IgD-negative memory B cell (primary cell): ENCODE results near the gene USP17L21. TPM values are rescaled to one million over a fixed set of nuclear protein-coding genes. Genes with fewer than 3 reads are reported as not detected.
"Not testable (repeated sequence)": the region's sequence is repeated elsewhere in the genome, so short reads cannot be mapped to it uniquely, and the experiment has no call there.

Experiments used
- H3K27ac Mint-ChIP-seq, 3 donors: one replicate each; pipeline ENCODE4 v1.8.0; 2020 to 2022; ENCODE audit warnings: mild to moderate bottlenecking in 3 of 3, mixed read lengths in 3 of 3, moderate library complexity in 1 of 3
- H3K27me3 Mint-ChIP-seq: one replicate; pipeline ENCODE4 v1.8.0; 2021; ENCODE audit warnings: mixed read lengths
- H3K36me3 Mint-ChIP-seq: one replicate; pipeline ENCODE4 v1.8.0; 2020; ENCODE audit warnings: mild to moderate bottlenecking, mixed read lengths
- H3K4me1 Mint-ChIP-seq, 3 donors: one replicate each; pipeline ENCODE4 v1.8.0; 2020 to 2022; ENCODE audit warnings: mixed read lengths in 3 of 3, mild to moderate bottlenecking in 1 of 3
- H3K4me3 Mint-ChIP-seq, 4 donors: one replicate each; pipeline ENCODE4 v1.8.0; 2020 to 2022; ENCODE audit warnings: mild to moderate bottlenecking in 4 of 4, mixed read lengths in 4 of 4, moderate library complexity in 3 of 4
- H3K9me3 Mint-ChIP-seq, 3 donors: one replicate each; pipeline ENCODE4 v1.8.0; 2020 to 2021; ENCODE audit warnings: mixed read lengths in 3 of 3, mild to moderate bottlenecking in 1 of 3
- polyA plus RNA-seq: library from polyadenylated mRNA; unstranded; fragments of 300-500 nt; fragmentation: Illumina TruSeq; gene quantifications from one replicate; pipeline ENCODE4 v1.2.3, GENCODE V29; 2021

Gene USP17L21, protein sequence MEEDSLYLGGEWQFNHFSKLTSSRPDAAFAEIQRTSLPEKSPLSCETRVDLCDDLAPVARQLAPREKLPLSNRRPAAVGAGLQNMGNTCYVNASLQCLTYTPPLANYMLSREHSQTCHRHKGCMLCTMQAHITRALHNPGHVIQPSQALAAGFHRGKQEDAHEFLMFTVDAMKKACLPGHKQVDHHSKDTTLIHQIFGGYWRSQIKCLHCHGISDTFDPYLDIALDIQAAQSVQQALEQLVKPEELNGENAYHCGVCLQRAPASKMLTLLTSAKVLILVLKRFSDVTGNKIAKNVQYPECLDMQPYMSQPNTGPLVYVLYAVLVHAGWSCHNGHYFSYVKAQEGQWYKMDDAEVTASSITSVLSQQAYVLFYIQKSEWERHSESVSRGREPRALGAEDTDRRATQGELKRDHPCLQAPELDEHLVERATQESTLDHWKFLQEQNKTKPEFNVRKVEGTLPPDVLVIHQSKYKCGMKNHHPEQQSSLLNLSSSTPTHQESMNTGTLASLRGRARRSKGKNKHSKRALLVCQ
- polyA plus RNA-seq = not detected

- not testable (repeated sequence) for H3K27me3 Mint-ChIP-seq, H3K36me3 Mint-ChIP-seq, H3K4me1 Mint-ChIP-seq, H3K9me3 Mint-ChIP-seq, H3K27ac Mint-ChIP-seq, H3K4me3 Mint-ChIP-seq
Measured at GRCh38 chr4:9262572-9262971, at the start of gene USP17L21. Gene USP17L21, plus strand, starts transcription at chr4:9262872. Its CDS starts 0 bp downstream, at chr4:9262872.

GRCh38 chr4:9214701-9215100 lies 48.0 kb upstream of the USP17L21 start:
- not testable (repeated sequence) for H3K4me1 Mint-ChIP-seq, H3K4me3 Mint-ChIP-seq, H3K27me3 Mint-ChIP-seq, H3K36me3 Mint-ChIP-seq, H3K27ac Mint-ChIP-seq, H3K9me3 Mint-ChIP-seq

DNA sequence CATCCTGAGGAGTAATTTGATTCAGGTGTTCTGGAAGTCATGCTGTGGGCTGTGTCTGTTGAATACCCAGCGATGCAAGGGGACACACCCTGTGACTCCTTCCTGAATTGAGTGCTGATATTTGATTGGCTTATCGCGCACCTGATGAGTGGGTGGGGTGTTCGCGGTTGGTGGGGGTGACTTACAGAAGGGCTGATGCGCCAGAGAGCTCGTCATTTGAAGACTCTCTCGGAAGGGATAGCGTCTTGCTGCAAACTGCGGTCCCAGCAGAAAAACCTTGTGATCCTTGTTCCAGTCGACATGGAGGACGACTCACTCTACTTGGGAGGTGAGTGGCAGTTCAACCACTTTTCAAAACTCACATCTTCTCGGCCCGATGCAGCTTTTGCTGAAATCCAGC lies 47.6 kb upstream of the USP17L21 start, which contains the start of gene USP17L11:
USP17L11 (plus strand) TSS at position 301 of the 400 bp plus-strand sequence; CDS start at position 301, 0 bp downstream.
- H3K27ac Mint-ChIP-seq, H3K27me3 Mint-ChIP-seq, H3K36me3 Mint-ChIP-seq, H3K9me3 Mint-ChIP-seq, H3K4me1 Mint-ChIP-seq, H3K4me3 Mint-ChIP-seq: not testable (repeated sequence)

GRCh38 chr4:9219852-9220251 lies 42.8 kb upstream of the USP17L21 start, which contains the start of gene USP17L12:
Gene USP17L12, plus strand, starts transcription at chr4:9220152. Its CDS starts 0 bp downstream, at chr4:9220152.
- H3K4me1 Mint-ChIP-seq, H3K27ac Mint-ChIP-seq, H3K9me3 Mint-ChIP-seq, H3K27me3 Mint-ChIP-seq, H3K4me3 Mint-ChIP-seq, H3K36me3 Mint-ChIP-seq: not testable (repeated sequence)

- H3K27me3 Mint-ChIP-seq, H3K4me1 Mint-ChIP-seq, H3K4me3 Mint-ChIP-seq, H3K9me3 Mint-ChIP-seq, H3K36me3 Mint-ChIP-seq, H3K27ac Mint-ChIP-seq: not testable (repeated sequence)
Measured at GRCh38 chr4:9224596-9224995, 38.1 kb upstream of the USP17L21 start, which contains the start of gene USP17L13. Gene USP17L13, plus strand, starts transcription at chr4:9224896. Its CDS starts 0 bp downstream, at chr4:9224896.

DNA sequence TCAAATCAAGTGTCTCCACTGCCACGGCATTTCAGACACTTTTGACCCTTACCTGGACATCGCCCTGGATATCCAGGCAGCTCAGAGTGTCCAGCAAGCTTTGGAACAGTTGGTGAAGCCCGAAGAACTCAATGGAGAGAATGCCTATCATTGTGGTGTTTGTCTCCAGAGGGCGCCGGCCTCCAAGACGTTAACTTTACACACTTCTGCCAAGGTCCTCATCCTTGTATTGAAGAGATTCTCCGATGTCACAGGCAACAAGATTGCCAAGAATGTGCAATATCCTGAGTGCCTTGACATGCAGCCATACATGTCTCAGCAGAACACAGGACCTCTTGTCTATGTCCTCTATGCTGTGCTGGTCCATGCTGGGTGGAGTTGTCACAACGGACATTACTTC lies 32.4 kb upstream of the USP17L21 start:
- not testable (repeated sequence) for H3K4me1 Mint-ChIP-seq, H3K9me3 Mint-ChIP-seq, H3K27ac Mint-ChIP-seq, H3K27me3 Mint-ChIP-seq, H3K4me3 Mint-ChIP-seq, H3K36me3 Mint-ChIP-seq

- not testable (repeated sequence) for H3K9me3 Mint-ChIP-seq, H3K27me3 Mint-ChIP-seq, H3K4me3 Mint-ChIP-seq, H3K36me3 Mint-ChIP-seq, H3K27ac Mint-ChIP-seq, H3K4me1 Mint-ChIP-seq
Measured at GRCh38 chr4:9234085-9234484, 28.6 kb upstream of the USP17L21 start, which contains the start of gene USP17L15. Gene USP17L15, plus strand, starts transcription at chr4:9234385. Its CDS starts 0 bp downstream, at chr4:9234385.

DNA sequence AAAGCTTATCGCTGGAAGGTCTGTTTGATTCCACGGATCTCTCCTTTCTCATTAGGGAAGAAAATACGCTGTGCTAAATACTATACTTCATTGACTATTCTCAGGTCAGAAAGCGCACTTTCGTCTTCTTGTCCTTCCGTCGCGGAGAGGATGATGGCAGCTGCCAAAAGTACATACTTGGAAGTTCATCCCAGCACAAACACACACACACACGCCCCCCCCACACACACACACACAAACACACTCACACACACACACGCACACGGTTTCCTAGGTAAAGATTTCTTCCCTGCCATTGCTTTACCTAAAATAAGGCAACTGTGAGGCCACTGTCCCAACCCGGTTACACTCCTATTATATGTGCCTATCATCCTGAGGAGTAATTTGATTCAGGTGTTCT lies 24.2 kb upstream of the USP17L21 start:
- not testable (repeated sequence) for H3K4me3 Mint-ChIP-seq, H3K9me3 Mint-ChIP-seq, H3K27ac Mint-ChIP-seq, H3K4me1 Mint-ChIP-seq, H3K27me3 Mint-ChIP-seq, H3K36me3 Mint-ChIP-seq

- H3K27ac Mint-ChIP-seq = not testable (repeated sequence)
Measured at GRCh38 chr4:9243579-9243978, 19.1 kb upstream of the USP17L21 start, which contains the start of gene USP17L17. Gene USP17L17, plus strand, starts transcription at chr4:9243879. Its CDS starts 0 bp downstream, at chr4:9243879.

DNA sequence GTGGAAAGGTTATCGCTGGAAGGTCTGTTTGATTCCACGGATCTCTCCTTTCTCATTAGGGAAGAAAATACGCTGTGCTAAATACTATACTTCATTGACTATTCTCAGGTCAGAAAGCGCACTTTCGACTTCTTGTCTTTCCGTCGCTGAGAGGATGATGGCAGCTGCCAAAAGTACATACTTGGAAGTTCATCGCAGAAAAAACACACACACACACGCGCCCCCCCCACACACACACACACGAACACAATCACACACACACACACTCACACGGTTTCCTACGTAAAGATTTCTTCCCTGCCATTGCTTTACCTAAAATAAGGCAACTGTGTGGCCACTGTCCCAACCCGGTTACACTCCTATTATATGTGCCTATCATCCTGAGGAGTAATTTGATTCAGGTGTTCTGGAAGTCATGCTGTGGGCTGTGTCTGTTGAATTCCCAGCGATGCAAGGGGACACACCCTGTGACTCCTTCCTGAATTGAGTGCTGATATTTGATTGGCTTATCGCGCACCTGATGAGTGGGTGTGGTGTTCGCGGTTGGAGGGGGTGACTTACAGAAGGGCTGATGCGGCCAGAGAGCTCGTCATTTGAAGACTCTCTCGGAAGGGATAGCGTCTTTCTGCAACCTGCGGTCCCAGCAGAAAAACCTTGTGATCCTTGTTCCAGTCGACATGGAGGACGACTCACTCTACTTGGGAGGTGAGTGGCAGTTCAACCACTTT lies 14.6 kb upstream of the USP17L21 start, which contains the start of gene USP17L18:
USP17L18 (plus strand) TSS at position 678 of the 728 bp plus-strand sequence; CDS start at position 678, 0 bp downstream.
- not testable (repeated sequence) for H3K36me3 Mint-ChIP-seq, H3K4me3 Mint-ChIP-seq, H3K4me1 Mint-ChIP-seq, H3K27ac Mint-ChIP-seq, H3K27me3 Mint-ChIP-seq, H3K9me3 Mint-ChIP-seq

More at GRCh38 chr4:9243579-9243978, 19.1 kb upstream of the USP17L21 start, which contains the start of gene USP17L17:
- not testable (repeated sequence) for H3K4me3 Mint-ChIP-seq, H3K36me3 Mint-ChIP-seq, H3K9me3 Mint-ChIP-seq, H3K4me1 Mint-ChIP-seq, H3K27me3 Mint-ChIP-seq

GRCh38 chr4:9253078-9253477 lies 9.6 kb upstream of the USP17L21 start, which contains the start of gene USP17L19:
Gene USP17L19, plus strand, starts transcription at chr4:9253378. Its CDS starts 0 bp downstream, at chr4:9253378.
- not testable (repeated sequence) for H3K4me3 Mint-ChIP-seq, H3K36me3 Mint-ChIP-seq, H3K27ac Mint-ChIP-seq, H3K27me3 Mint-ChIP-seq, H3K9me3 Mint-ChIP-seq, H3K4me1 Mint-ChIP-seq

DNA sequence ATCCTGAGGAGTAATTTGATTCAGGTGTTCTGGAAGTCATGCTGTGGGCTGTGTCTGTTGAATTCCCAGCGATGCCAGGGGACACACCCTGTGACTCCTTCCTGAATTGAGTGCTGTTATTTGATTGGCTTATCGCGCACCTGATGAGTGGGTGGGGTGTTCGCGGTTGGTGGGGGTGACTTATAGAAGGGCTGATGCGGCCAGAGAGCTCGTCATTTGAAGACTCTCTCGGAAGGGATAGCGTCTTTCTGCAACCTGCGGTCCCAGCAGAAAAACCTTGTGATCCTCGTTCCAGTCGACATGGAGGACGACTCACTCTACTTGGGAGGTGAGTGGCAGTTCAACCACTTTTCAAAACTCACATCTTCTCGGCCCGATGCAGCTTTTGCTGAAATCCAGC lies 4.8 kb upstream of the USP17L21 start, which contains the start of gene USP17L20:
USP17L20 (plus strand) TSS at position 301 of the 400 bp plus-strand sequence; CDS start at position 301, 0 bp downstream.
- not testable (repeated sequence) for H3K4me1 Mint-ChIP-seq, H3K27me3 Mint-ChIP-seq, H3K4me3 Mint-ChIP-seq, H3K36me3 Mint-ChIP-seq, H3K9me3 Mint-ChIP-seq, H3K27ac Mint-ChIP-seq

GRCh38 chr4:9267319-9267718 lies 4.6 kb downstream of the USP17L21 start, which contains the start of gene USP17L22:
Gene USP17L22, plus strand, starts transcription at chr4:9267619. Its CDS starts 0 bp downstream, at chr4:9267619.
- not testable (repeated sequence) for H3K9me3 Mint-ChIP-seq, H3K4me1 Mint-ChIP-seq, H3K27me3 Mint-ChIP-seq, H3K27ac Mint-ChIP-seq, H3K4me3 Mint-ChIP-seq, H3K36me3 Mint-ChIP-seq

DNA sequence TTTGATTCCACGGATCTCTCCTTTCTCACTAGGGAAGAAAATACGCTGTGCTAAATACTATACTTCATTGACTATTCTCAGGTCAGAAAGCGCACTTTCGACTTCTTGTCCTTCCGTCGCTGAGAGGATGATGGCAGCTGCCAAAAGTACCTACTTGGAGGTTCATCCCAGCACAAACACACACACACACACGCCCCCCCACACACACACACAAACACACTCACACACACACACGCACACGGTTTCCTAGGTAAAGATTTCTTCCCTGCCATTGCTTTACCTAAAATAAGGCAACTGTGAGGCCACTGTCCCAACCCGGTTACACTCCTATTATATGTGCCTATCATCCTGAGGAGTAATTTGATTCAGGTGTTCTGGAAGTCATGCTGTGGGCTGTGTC lies 9.0 kb downstream of the USP17L21 start:
- not testable (repeated sequence) for H3K27ac Mint-ChIP-seq, H3K4me3 Mint-ChIP-seq, H3K36me3 Mint-ChIP-seq, H3K4me1 Mint-ChIP-seq, H3K9me3 Mint-ChIP-seq, H3K27me3 Mint-ChIP-seq
